Neuron (in vitro differentiated cells): ENCODE measurements around the gene DAB1.
"Not testable (repeated sequence)": the region's sequence is repeated elsewhere in the genome, so short reads cannot be mapped to it uniquely, and the experiment has no call there.

Experiments used
- H2AFZ ChIP-seq: one replicate; pipeline ENCODE4 v1.6.1; 2013; ENCODE audit warnings: low read depth, mild to moderate bottlenecking, inconsistent platforms, low read length, moderate library complexity
- H3K27me3 ChIP-seq: one replicate; pipeline ENCODE4 v1.6.1; 2013; ENCODE audit warnings: low read length; ENCODE audit not compliant: insufficient read depth
- H3K36me3 ChIP-seq: one replicate; pipeline ENCODE4 v1.6.1; 2013; ENCODE audit warnings: low read length; ENCODE audit not compliant: insufficient read depth
- H3K4me1 ChIP-seq: one replicate; pipeline ENCODE4 v1.6.1; 2013; ENCODE audit warnings: low read length; ENCODE audit not compliant: insufficient read depth
- H3K4me3 ChIP-seq: 2 replicates; pipeline ENCODE4 v1.5.1; 2013; ENCODE audit warnings: mild to moderate bottlenecking, low read length, moderate library complexity
- H3K9me3 ChIP-seq: one replicate; pipeline ENCODE4 v1.6.1; 2013; ENCODE audit warnings: low read length

The DAB1 gene

DNA sequence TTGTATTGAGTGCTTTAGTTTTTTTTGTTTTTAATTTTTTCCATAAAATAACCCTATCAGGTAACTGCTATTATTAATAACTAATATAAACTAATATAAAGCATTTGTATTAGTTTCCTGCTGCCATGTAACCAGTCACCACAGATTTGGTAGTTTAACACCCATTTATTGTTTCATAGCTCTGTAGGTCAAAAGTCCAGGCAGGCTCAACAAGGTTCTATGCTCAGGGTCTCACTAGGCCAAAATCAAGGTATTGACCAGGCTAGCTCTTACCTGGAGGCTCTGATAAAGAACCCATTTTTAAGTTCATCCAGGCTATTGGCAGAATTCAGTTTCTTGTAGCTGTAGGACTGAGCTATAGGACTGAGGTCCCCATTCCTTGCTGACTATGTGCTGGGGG, 189.4 kb downstream of the DAB1 start:
- Histone ChIP-seq H3K27me3 (no peaks in the 10 kb centered on the region), H2AFZ (no peak overlapping the region), H3K36me3 (no peaks in the 10 kb centered on the region), H3K4me1 (no peaks in the 10 kb centered on the region), H3K9me3 (no peaks in the 10 kb centered on the region), H3K4me3 (no peak overlapping the region)

DNA sequence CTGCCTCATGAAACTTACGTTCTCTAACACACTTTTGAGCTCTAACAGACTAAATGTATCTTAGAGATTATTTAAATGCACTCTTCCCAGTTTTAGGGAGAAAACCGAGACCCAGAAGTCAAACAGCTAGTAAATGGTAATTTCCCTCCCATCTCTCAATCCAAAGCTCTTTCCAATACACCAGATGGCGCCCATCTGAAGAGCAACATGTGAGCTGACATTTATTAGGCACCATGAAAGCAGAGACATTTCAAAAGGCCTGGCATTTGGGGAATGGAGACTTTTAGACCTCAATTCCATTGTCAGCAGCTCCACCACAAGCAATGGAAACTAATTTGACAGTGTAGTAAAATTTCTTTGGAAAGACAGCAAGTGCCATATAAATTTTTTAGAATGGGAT, 191.4 kb downstream of the DAB1 start:
- Histone ChIP-seq H2AFZ (no peak overlapping the region), H3K27me3 (no peaks in the 10 kb centered on the region), H3K36me3 (no peaks in the 10 kb centered on the region), H3K4me1 (no peaks in the 10 kb centered on the region), H3K9me3 (no peaks in the 10 kb centered on the region), H3K4me3 (no peak overlapping the region)

DNA sequence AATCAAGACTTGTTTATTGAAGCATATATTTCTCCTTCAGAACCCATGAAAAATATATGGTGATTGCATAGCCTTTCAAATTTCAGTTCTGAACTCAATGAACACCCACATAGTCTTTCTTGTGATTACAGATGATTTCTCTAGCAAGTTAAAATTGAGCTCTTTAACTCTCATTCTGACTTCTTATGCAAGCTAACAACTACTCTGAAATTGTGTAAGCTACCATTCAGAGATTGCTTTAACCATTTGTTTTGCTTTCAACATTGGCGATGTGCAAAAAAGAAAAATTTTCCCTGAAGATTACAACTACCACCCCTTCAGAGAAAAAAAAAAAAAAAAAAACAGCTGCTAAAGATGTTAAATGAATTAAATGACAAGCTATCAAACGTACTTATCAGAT, 193.9 kb downstream of the DAB1 start:
- Histone ChIP-seq H3K9me3 (no peaks in the 10 kb centered on the region), H3K4me3 (no peak overlapping the region), H3K27me3 (no peaks in the 10 kb centered on the region), H3K4me1 (peaks cover under 1% of the 10 kb centered on the region), H3K36me3 (no peaks in the 10 kb centered on the region), H2AFZ (no peak overlapping the region)

DNA sequence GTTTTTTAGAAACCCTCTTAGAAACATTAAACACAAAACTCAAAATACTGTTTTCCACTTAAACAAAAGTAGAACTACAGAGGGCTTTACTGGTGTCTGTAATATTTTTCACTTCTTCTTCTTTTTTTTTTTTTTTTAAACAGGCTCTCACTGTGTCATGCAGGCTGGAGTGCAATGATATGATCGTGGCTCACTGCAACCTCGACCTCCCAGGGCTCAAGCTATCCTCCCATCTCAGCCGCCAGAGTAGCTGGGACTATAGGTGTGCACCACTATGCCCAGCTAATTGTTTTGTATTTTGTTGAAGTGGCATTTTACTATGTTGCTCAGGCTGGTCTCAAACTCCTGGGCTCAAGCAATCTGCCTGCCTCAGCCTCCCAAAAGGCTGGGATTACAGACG, 194.8 kb downstream of the DAB1 start:
- H3K4me1 ChIP-seq = peaks cover 3% of the 10 kb centered on the region

DNA sequence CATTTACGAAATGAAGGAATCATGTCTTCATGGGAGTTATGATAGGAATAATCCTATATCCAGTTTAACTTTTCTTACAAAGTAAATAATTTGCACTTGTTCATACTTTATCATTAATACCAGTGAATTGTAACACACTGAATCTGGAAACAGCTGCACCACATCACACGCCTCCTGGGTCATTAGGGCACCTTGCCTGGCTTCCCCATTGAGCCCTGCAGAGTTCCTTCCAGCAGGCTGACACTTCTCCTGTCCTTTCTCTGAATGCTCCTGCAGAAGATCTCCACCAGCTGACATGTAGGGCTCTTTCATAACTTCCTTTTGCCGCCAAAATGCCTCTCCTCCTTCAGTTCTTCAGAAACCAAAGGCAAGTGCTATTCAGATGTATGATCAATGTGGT, 201.1 kb downstream of the DAB1 start:
- Histone ChIP-seq H3K36me3 (no peaks in the 10 kb centered on the region), H3K9me3 (no peaks in the 10 kb centered on the region), H3K27me3 (no peaks in the 10 kb centered on the region), H3K4me1 (peaks cover 3% of the 10 kb centered on the region), H2AFZ (no peak overlapping the region), H3K4me3 (no peak overlapping the region)

More for the DNA sequence above, 194.8 kb downstream of the DAB1 start:
- Histone ChIP-seq H3K4me3 (no peak overlapping the region), H2AFZ (no peak overlapping the region), H3K27me3 (no peaks in the 10 kb centered on the region), H3K9me3 (no peaks in the 10 kb centered on the region), H3K36me3 (no peaks in the 10 kb centered on the region)

DNA sequence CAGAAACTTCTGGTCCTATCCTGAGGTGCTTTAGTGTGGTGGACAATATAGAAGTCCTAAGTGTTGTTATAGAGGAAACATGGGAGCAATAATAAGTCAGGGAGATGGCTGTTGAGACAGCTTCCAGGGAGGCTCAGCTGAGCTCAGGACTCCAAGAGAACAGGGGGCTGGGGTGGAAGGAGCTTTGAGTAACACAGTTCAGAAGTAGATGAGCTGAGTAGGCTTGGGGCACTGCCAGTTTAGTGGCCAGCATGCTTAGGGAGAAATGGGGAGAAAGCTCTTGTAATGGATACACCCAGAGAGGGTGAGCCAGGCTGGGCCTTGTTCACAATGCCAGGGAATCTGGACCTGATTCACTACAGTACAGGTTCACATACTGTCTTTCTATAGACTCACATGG, 201.6 kb downstream of the DAB1 start:
- Histone ChIP-seq H3K27me3 (no peaks in the 10 kb centered on the region), H3K4me3 (no peak overlapping the region), H3K4me1 (peaks cover 3% of the 10 kb centered on the region), H2AFZ (no peak overlapping the region), H3K9me3 (no peaks in the 10 kb centered on the region), H3K36me3 (no peaks in the 10 kb centered on the region)

DNA sequence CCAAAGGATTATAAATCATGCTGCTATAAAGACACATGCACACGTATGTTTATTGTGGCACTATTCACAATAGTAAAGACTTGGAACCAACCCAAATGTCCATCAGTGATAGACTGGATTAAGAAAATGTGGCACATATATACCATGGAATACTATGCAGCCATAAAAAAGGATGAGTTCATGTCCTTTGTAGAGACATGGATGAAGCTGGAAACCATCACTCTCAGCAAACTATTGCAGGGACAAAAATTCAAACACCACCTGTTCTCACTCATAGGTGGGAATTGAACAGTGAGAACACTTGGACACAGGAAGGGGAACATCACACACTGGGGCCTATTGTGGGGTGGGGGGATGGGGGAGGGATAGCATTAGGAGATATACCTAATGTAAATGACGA, 203.0 kb downstream of the DAB1 start:
- H3K27me3 ChIP-seq, H3K9me3 ChIP-seq, H3K4me3 ChIP-seq, H3K36me3 ChIP-seq, H3K4me1 ChIP-seq, H2AFZ ChIP-seq: not testable (repeated sequence)

DNA sequence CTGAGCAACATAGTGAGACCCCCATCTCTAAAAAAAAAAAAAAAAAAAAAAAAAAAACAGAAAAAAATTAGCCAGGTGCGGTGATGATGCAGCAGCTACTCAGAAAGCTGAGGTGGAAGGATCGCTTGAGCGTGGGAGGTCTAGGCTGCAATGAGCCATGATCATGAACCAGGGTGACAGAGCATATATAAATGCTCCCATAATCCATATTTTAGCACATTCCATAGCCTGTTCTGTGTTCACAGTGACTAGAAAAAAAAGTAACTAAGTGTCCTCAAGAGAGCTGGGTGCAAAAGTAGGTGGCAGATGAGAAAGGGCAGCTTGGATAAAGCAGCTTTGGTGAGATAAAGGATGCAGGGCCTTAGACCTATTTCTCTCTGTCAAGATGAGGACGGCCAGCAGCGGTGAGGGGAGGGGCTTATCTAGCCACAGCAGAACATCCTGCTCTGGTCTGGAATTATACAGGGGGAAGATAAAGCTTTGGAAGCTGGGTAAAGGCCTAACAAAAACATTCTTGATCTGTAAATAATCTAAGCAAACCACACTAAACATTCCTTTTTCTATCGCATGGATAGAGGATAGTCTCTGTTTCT, 205.3 kb downstream of the DAB1 start:
- no peak overlapping the region for H3K4me3 ChIP-seq
- no peak overlapping the region for H2AFZ ChIP-seq
- H3K9me3 ChIP-seq = no peaks in the 10 kb centered on the region

DNA sequence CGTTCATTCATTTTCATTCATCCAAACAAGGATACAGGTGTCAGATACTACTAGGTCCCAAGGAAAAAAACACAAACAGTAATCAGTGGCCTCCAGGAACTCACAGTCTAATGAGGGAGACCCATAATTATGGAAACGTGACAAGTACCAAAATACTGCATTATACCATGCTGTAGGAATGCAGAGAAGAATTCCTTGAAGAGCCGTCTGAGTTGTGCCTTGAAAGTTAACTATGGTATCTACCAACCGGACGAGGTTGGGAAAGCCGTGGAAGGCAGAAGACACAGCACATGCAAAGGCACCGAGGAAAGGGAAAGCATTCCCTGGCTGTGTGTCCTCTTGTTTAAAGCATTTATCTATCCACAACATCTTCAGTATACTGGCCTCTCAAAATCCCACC, 206.0 kb downstream of the DAB1 start:
- no peak overlapping the region for H3K4me3 ChIP-seq

More for the DNA sequence above, 205.3 kb downstream of the DAB1 start:
- Histone ChIP-seq H3K27me3 (no peaks in the 10 kb centered on the region), H3K4me1 (peaks cover 15% of the 10 kb centered on the region), H3K36me3 (no peaks in the 10 kb centered on the region)

DNA sequence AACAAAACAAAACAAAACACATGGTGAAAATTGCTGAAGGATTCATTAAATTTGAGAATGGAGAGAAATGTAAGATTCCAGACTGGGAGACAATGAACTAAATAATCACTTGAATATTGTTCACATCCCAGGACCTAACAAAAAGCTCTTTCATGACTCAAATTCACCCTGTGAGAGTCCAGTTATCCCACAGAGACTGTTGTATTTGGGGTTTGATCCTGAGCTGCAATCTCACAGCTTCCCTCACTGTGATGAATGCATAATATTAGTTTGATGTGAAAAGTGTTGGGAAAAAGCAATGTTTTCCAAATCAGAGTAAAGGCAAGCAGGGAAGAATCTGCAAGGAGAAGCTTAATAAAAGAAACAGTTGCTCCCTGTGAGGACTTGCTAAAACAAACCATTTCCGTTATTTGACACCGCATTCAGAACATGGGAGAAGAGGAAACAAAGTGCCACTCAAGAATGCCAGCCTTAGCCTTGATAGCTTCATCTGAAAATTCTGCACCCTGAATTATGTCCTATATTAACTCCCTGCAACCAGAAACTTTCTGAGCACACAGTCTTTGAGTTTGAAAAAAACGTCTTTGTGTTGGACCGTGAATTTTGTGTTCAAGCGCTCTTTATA, 208.8 kb downstream of the DAB1 start:
- Histone ChIP-seq H3K4me3 (peak overlapping the region; percentile 33), H3K4me1 (peaks cover 17% of the 10 kb centered on the region), H3K27me3 (no peaks in the 10 kb centered on the region), H2AFZ (peak overlapping the region; percentile 74), H3K36me3 (no peaks in the 10 kb centered on the region), H3K9me3 (no peaks in the 10 kb centered on the region)

More for the DNA sequence above, 206.0 kb downstream of the DAB1 start:
- H3K4me1 ChIP-seq = peaks cover 15% of the 10 kb centered on the region
- no peaks in the 10 kb centered on the region for H3K27me3 ChIP-seq
- H2AFZ ChIP-seq = no peak overlapping the region
- H3K9me3 ChIP-seq = no peaks in the 10 kb centered on the region
- no peaks in the 10 kb centered on the region for H3K36me3 ChIP-seq

DNA sequence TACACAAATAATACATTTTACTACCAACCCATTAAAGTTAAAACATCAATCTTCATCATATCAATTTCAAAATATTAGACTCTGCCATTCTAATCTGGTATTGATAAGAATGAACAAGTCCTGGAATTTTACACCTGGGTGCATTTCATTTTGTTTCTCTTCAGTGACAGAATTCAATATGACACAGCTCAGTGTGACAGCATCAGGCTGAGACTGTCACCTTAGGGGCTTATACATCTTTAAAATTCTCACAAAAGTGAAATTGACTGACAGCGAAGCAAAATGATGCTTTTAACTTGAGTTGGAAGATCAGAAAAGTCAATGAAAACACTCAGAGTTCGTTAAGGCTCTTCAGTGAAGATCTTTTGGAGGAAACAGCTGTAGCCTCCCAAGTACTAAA, 213.0 kb downstream of the DAB1 start:
- no peaks in the 10 kb centered on the region for H3K27me3 ChIP-seq
- no peaks in the 10 kb centered on the region for H3K36me3 ChIP-seq
- no peaks in the 10 kb centered on the region for H3K9me3 ChIP-seq
- no peak overlapping the region for H2AFZ ChIP-seq
- peaks cover 22% of the 10 kb centered on the region for H3K4me1 ChIP-seq
- H3K4me3 ChIP-seq = no peak overlapping the region

DNA sequence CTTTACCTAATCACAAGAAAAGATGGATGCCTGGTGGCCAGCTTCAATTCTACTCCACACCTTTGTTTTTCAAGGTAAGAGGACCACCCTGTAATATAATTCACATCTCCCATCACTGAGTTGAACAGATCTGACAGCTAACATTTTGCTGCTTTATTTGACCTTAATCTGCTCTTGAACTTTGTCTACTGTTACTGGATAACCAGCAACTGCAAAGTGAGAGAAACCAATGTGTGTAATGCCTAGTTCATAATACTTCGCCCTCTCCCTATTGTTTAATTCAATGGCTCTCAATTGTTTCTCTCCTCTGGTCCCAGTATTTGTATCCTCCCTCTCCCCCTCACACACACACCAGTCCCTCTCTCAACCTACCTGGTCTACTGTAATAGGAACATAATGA, 214.4 kb downstream of the DAB1 start:
- no peak overlapping the region for H2AFZ ChIP-seq
- no peaks in the 10 kb centered on the region for H3K36me3 ChIP-seq
- no peak overlapping the region for H3K4me3 ChIP-seq

DNA sequence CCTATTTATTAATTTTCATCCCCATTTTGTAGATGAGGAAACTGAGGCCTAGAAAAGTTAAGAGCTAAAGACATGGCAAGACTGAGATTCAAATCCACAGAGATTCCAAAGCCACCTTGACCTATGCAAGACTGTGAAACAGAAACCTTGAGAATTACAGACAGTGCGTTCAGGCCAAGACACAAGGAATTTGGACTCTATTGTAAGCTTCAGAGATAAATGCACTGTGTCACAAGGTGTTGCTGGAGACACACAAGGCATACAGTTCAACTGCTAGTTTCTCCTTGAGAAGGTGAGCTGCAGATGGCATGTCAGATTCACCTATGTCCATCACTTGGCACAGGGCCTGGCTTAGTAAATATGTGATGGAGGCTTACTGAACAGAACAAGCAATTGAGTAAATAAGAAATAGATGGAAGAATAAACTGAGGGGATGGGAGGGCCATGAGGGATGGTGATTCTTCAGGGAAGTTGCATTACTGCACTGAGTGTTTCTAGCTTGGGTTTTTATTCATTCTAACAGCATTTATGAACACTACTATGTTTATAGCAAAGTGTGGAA, 215.0 kb downstream of the DAB1 start:
- Histone ChIP-seq H2AFZ (no peak overlapping the region), H3K4me1 (peaks cover 29% of the 10 kb centered on the region), H3K27me3 (no peaks in the 10 kb centered on the region), H3K4me3 (no peak overlapping the region), H3K36me3 (no peaks in the 10 kb centered on the region), H3K9me3 (no peaks in the 10 kb centered on the region)

More for the DNA sequence above, 214.4 kb downstream of the DAB1 start:
- Histone ChIP-seq H3K27me3 (no peaks in the 10 kb centered on the region), H3K4me1 (peaks cover 24% of the 10 kb centered on the region), H3K9me3 (no peaks in the 10 kb centered on the region)

DNA sequence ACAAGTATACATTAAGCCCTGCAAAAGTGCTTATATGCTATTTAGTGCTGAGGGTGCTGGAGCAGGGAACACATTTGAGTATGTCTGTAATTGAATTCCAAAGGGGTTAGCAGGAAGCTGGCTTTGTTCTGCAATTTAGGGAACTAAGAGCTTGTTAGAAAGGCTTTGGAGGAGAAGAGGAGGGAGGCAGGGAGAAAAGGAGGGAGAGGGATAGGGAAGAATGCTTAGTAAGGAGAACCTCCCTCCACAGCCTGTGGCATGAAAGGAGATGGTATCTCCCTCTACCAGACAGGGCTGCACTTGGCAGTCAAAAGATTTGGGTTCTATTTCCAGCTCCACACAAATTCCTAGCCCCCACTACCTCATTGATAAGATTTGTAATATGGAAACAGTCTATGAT, 217.8 kb downstream of the DAB1 start:
- Histone ChIP-seq H2AFZ (no peak overlapping the region), H3K27me3 (no peaks in the 10 kb centered on the region), H3K4me1 (peaks cover 26% of the 10 kb centered on the region), H3K36me3 (no peaks in the 10 kb centered on the region), H3K4me3 (no peak overlapping the region), H3K9me3 (no peaks in the 10 kb centered on the region)
